ENCODE results near the gene SREBF1.

The SREBF1 gene

GRCh38 chr17:17770632-17771044 lies 66.1 kb downstream of the SREBF1 start:
- Histone ChIP-seq H3K9me3 (ENCODE audit: control insufficient read depth, low read length) (no peaks in the 10 kb centered on the region), H3K4me3 (ENCODE audit: insufficient read depth, low read depth, low read length, poor library complexity, severe bottlenecking) (no peak overlapping the region), H3K27ac (ENCODE audit: insufficient read depth, low read length, poor library complexity, severe bottlenecking) (no peak overlapping the region), H3K27me3 (replicated peaks; ENCODE audit: control insufficient read depth, insufficient read depth, low read length, poor library complexity, severe bottlenecking) (no peaks in the 10 kb centered on the region), H3K36me3 (ENCODE audit: control insufficient read depth, insufficient read depth, low read length) (no peaks in the 10 kb centered on the region), H3K4me1 (ENCODE audit: control insufficient read depth, insufficient read depth, low read length, poor library complexity, severe bottlenecking) (no peaks in the 10 kb centered on the region)
- no peak for DNase-seq

GRCh38 chr17:17769869-17770631 lies 66.7 kb downstream of the SREBF1 start:
- H3K27me3 ChIP-seq (replicated peaks; ENCODE audit: control insufficient read depth, insufficient read depth, low read length, poor library complexity, severe bottlenecking): no peaks in the 10 kb centered on the region
- no peak overlapping the region for H3K4me3 ChIP-seq (ENCODE audit: insufficient read depth, low read depth, low read length, poor library complexity, severe bottlenecking)
- DNase-seq: no peak
- no peak overlapping the region for H3K27ac ChIP-seq (ENCODE audit: insufficient read depth, low read length, poor library complexity, severe bottlenecking)
- no peaks in the 10 kb centered on the region for H3K9me3 ChIP-seq (ENCODE audit: control insufficient read depth, low read length)
- no peaks in the 10 kb centered on the region for H3K4me1 ChIP-seq (ENCODE audit: control insufficient read depth, insufficient read depth, low read length, poor library complexity, severe bottlenecking)
- no peaks in the 10 kb centered on the region for H3K36me3 ChIP-seq (ENCODE audit: control insufficient read depth, insufficient read depth, low read length)

DNA sequence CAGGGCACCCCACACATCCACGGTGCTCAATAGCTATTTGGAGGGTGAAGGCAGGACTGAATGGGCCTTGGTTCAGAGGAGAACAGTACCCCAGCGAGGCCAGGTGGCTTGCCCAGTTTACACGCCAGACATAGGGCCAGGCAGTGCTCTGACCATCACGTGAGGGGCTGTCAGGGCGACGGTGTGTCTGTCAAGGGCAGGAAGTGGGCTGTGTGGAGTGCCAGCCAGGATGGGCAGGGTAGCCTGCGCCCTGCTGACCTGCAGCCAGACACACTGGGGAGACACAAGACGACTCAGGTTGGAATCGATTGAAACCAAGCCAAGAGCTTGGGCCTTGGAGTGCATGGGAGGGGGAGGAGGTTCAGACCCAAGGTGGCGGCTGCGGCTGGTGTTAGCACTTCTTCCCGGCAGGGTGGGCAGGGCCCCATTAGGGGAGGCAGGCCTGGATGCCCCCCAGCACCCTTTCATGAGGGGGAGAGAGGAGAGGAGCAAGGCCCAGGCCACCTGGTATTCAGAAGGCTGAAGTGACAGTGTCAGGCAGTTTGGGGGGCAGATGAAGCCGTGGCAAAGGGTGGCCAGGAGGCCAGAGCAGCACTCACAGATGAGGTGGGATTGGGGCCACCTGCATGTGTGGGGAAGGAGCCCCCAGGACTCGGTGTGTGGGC lies 68.2 kb downstream of the SREBF1 start:
- Histone ChIP-seq H3K9me3 (ENCODE audit: control insufficient read depth, low read length) (no peaks in the 10 kb centered on the region), H3K27ac (ENCODE audit: insufficient read depth, low read length, poor library complexity, severe bottlenecking) (no peak overlapping the region)

DNA sequence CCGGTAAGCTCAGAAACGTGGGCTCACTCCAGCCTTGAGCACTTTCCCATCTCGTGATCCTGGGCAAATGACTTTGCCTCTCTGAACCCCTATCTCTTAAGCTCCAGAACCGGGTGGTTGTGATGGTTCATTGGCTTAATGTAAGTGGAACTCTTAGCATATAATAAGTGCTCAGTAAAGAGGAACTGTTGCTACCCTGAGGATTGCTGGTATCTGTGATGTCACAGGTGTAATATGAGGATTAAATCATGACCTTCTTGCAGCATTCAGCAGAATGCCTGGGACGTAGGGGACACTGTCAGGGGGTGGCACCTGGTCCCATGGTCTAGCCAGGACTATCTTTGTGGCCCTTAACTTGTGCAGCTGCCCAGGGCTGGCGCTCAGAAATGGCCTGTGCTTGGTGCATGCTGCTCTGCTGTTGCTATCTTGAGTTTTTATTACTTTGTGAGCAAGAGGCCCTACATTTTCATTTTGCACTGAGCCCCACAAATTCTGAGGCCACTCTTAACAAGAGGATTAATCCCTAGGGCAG lies 68.8 kb downstream of the SREBF1 start:
- H3K4me1 ChIP-seq (ENCODE audit: control insufficient read depth, insufficient read depth, low read length, poor library complexity, severe bottlenecking): no peaks in the 10 kb centered on the region
- DNase-seq: no peak

More for the DNA sequence above, 68.2 kb downstream of the SREBF1 start:
- Histone ChIP-seq H3K4me1 (ENCODE audit: control insufficient read depth, insufficient read depth, low read length, poor library complexity, severe bottlenecking) (no peaks in the 10 kb centered on the region), H3K36me3 (ENCODE audit: control insufficient read depth, insufficient read depth, low read length) (no peaks in the 10 kb centered on the region), H3K27me3 (replicated peaks; ENCODE audit: control insufficient read depth, insufficient read depth, low read length, poor library complexity, severe bottlenecking) (no peaks in the 10 kb centered on the region), H3K4me3 (ENCODE audit: insufficient read depth, low read depth, low read length, poor library complexity, severe bottlenecking) (no peak overlapping the region)
- no peak for DNase-seq

DNA sequence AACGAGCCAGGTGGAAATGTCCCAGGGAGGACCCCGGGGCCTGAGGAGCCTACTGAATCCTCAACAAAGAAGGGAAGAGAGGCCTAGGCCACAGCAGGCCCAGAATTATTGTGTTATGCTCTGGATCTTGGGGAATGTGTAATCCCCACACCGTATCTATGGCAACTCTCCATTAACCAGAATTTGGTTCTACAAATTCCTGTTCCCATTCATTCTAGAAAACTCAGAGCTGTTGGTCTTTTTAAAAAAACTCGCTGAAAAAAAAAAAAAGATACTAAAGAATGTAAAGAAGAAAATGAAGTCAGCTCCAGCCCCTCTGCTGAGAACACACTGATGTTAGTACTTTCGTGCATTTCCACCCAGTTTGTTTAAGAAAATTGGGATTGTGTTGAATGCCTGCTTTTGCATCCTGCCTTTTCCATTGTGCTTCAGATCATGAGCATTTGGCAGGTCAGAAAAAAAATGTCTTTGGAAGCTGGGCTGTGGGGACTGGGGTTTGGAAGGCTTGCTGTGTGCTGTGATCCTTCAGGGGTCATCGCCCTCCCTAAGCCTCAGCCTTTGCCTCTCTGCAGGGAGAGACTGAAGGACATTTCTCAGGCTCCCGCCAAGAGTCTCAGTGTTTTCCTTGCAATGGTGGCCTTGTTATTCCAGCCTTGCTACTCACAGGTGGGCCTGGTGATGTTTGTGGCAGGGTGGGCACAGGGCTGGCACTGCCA lies 69.5 kb downstream of the SREBF1 start:
- Histone ChIP-seq H3K27ac (ENCODE audit: insufficient read depth, low read length, poor library complexity, severe bottlenecking) (no peak overlapping the region), H3K4me3 (ENCODE audit: insufficient read depth, low read depth, low read length, poor library complexity, severe bottlenecking) (no peak overlapping the region), H3K9me3 (ENCODE audit: control insufficient read depth, low read length) (no peaks in the 10 kb centered on the region), H3K27me3 (replicated peaks; ENCODE audit: control insufficient read depth, insufficient read depth, low read length, poor library complexity, severe bottlenecking) (no peaks in the 10 kb centered on the region), H3K4me1 (ENCODE audit: control insufficient read depth, insufficient read depth, low read length, poor library complexity, severe bottlenecking) (no peaks in the 10 kb centered on the region), H3K36me3 (ENCODE audit: control insufficient read depth, insufficient read depth, low read length) (no peaks in the 10 kb centered on the region)
- no peak for DNase-seq

More for the DNA sequence above, 68.8 kb downstream of the SREBF1 start:
- H3K27me3 ChIP-seq (replicated peaks; ENCODE audit: control insufficient read depth, insufficient read depth, low read length, poor library complexity, severe bottlenecking): no peaks in the 10 kb centered on the region
- no peak overlapping the region for H3K27ac ChIP-seq (ENCODE audit: insufficient read depth, low read length, poor library complexity, severe bottlenecking)
- no peaks in the 10 kb centered on the region for H3K36me3 ChIP-seq (ENCODE audit: control insufficient read depth, insufficient read depth, low read length)
- H3K4me3 ChIP-seq (ENCODE audit: insufficient read depth, low read depth, low read length, poor library complexity, severe bottlenecking): no peak overlapping the region
- H3K9me3 ChIP-seq (ENCODE audit: control insufficient read depth, low read length): no peaks in the 10 kb centered on the region

DNA sequence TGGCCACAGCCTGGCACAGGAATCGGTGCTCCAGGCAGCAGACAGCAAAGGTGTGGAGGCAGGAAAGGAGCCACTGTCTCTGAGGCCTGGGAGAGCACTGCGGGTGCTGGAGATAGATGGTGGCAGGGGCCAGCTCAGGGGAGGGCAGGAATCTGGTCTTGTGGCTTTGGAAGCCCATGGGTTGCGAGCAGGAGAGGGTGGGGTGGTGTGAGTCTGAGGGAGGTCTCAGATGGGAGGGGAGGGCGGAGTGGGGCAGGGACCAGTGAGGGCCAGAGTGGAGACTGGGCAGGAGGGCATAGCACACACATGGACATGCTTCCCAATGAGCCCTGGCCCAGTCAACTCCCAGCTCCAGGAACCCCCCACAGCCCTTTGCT lies 70.1 kb downstream of the SREBF1 start:
- no peaks in the 10 kb centered on the region for H3K27me3 ChIP-seq (replicated peaks; ENCODE audit: control insufficient read depth, insufficient read depth, low read length, poor library complexity, severe bottlenecking)
- H3K4me1 ChIP-seq (ENCODE audit: control insufficient read depth, insufficient read depth, low read length, poor library complexity, severe bottlenecking): no peaks in the 10 kb centered on the region
- DNase-seq: no peak
- no peaks in the 10 kb centered on the region for H3K9me3 ChIP-seq (ENCODE audit: control insufficient read depth, low read length)
- H3K4me3 ChIP-seq (ENCODE audit: insufficient read depth, low read depth, low read length, poor library complexity, severe bottlenecking): no peak overlapping the region
- no peaks in the 10 kb centered on the region for H3K36me3 ChIP-seq (ENCODE audit: control insufficient read depth, insufficient read depth, low read length)
- H3K27ac ChIP-seq (ENCODE audit: insufficient read depth, low read length, poor library complexity, severe bottlenecking): no peak overlapping the region

DNA sequence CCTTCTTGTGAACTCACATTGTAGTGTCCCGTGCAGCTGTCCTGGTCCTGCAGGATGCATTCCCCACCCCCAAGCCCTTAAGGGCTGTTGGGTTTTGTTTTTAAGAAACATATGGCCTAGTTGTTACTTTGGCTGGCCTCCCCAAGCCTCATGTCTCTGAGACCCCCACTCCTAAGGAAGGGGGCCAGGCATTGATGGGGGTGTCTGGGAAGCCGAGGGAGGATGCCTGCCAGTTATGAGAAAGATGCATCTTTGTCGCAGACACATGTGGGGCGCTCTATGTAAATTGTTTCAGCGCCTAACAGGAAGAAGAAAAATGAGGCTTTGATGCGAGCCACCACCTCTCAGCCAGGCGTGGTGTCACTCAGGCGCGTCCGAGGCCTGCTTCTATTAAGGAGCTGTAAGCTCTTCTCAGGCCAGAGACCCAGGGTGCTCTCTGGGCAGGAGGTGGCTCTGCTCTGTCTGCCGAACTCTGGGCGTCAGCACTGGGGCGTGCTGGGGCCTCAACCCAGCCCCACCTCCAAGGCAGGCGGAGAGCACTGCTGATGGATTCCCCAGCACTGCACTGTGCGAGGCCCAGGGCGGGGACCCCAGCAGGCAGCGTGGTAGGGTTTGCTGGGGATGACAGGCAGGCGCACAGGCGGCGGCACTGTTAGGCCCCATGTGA lies 70.6 kb downstream of the SREBF1 start:
- H3K36me3 ChIP-seq (ENCODE audit: control insufficient read depth, insufficient read depth, low read length): no peaks in the 10 kb centered on the region
- H3K27me3 ChIP-seq (replicated peaks; ENCODE audit: control insufficient read depth, insufficient read depth, low read length, poor library complexity, severe bottlenecking): no peaks in the 10 kb centered on the region
- H3K27ac ChIP-seq (ENCODE audit: insufficient read depth, low read length, poor library complexity, severe bottlenecking): no peak overlapping the region
- no peaks in the 10 kb centered on the region for H3K4me1 ChIP-seq (ENCODE audit: control insufficient read depth, insufficient read depth, low read length, poor library complexity, severe bottlenecking)
- no peak for DNase-seq
- H3K9me3 ChIP-seq (ENCODE audit: control insufficient read depth, low read length): no peaks in the 10 kb centered on the region
- no peak overlapping the region for H3K4me3 ChIP-seq (ENCODE audit: insufficient read depth, low read depth, low read length, poor library complexity, severe bottlenecking)

GRCh38 chr17:17765359-17766076 lies 71.3 kb downstream of the SREBF1 start:
- H3K27ac ChIP-seq (ENCODE audit: insufficient read depth, low read length, poor library complexity, severe bottlenecking): no peak overlapping the region
- H3K4me1 ChIP-seq (ENCODE audit: control insufficient read depth, insufficient read depth, low read length, poor library complexity, severe bottlenecking): no peaks in the 10 kb centered on the region
- H3K9me3 ChIP-seq (ENCODE audit: control insufficient read depth, low read length): no peaks in the 10 kb centered on the region
- H3K27me3 ChIP-seq (replicated peaks; ENCODE audit: control insufficient read depth, insufficient read depth, low read length, poor library complexity, severe bottlenecking): no peaks in the 10 kb centered on the region
- no peak overlapping the region for H3K4me3 ChIP-seq (ENCODE audit: insufficient read depth, low read depth, low read length, poor library complexity, severe bottlenecking)
- no peak for DNase-seq
- H3K36me3 ChIP-seq (ENCODE audit: control insufficient read depth, insufficient read depth, low read length): no peaks in the 10 kb centered on the region

GRCh38 chr17:17763734-17764133 lies 73.1 kb downstream of the SREBF1 start:
- no peak for DNase-seq
- no peaks in the 10 kb centered on the region for H3K4me1 ChIP-seq (ENCODE audit: control insufficient read depth, insufficient read depth, low read length, poor library complexity, severe bottlenecking)
- H3K9me3 ChIP-seq (ENCODE audit: control insufficient read depth, low read length): no peaks in the 10 kb centered on the region
- no peaks in the 10 kb centered on the region for H3K27me3 ChIP-seq (replicated peaks; ENCODE audit: control insufficient read depth, insufficient read depth, low read length, poor library complexity, severe bottlenecking)
- H3K36me3 ChIP-seq (ENCODE audit: control insufficient read depth, insufficient read depth, low read length): no peaks in the 10 kb centered on the region
- no peak overlapping the region for H3K27ac ChIP-seq (ENCODE audit: insufficient read depth, low read length, poor library complexity, severe bottlenecking)
- no peak overlapping the region for H3K4me3 ChIP-seq (ENCODE audit: insufficient read depth, low read depth, low read length, poor library complexity, severe bottlenecking)
